Activated T-cell treated with anti-CD3 and anti-CD28 coated beads for 4 hours (primary cell): ENCODE data around the gene PLXNC1.

ENCODE experiments used
- DNase-seq: peaks from one replicate; pipeline ENCODE4 v3.0.0-alpha.2; 2020

PLXNC1 gene

GRCh38 chr12:94183708-94184379, 35.5 kb downstream of the PLXNC1 start:
- no peak for DNase-seq

GRCh38 chr12:94184995-94185719, 36.8 kb downstream of the PLXNC1 start:
- no peak for DNase-seq

GRCh38 chr12:94185801-94186200, 37.4 kb downstream of the PLXNC1 start:
- no peak for DNase-seq

GRCh38 chr12:94186278-94187241, 38.2 kb downstream of the PLXNC1 start:
- no peak for DNase-seq

GRCh38 chr12:94187361-94187760, 39.0 kb downstream of the PLXNC1 start:
- no peak for DNase-seq

- DNase-seq = no peak
Measured at GRCh38 chr12:94190623-94191022, 42.2 kb downstream of the PLXNC1 start.

- no peak for DNase-seq
Measured at GRCh38 chr12:94191023-94191422, 42.6 kb downstream of the PLXNC1 start.

GRCh38 chr12:94191811-94192210, 43.4 kb downstream of the PLXNC1 start:
- DNase-seq = no peak

- no peak for DNase-seq
Measured at GRCh38 chr12:94192506-94192905, 44.1 kb downstream of the PLXNC1 start.

- DNase-seq = no peak
Measured at GRCh38 chr12:94193168-94193567, 44.8 kb downstream of the PLXNC1 start.

GRCh38 chr12:94195483-94195882, 47.1 kb downstream of the PLXNC1 start:
- DNase-seq = no peak

GRCh38 chr12:94198469-94198868, 50.1 kb downstream of the PLXNC1 start:
- no peak for DNase-seq

GRCh38 chr12:94198872-94199271, 50.5 kb downstream of the PLXNC1 start:
- no peak for DNase-seq

- DNase-seq = no peak
Measured at GRCh38 chr12:94200069-94200468, 51.7 kb downstream of the PLXNC1 start.

GRCh38 chr12:94200695-94201094, 52.3 kb downstream of the PLXNC1 start:
- no peak for DNase-seq

GRCh38 chr12:94202245-94203180, 54.1 kb downstream of the PLXNC1 start:
- no peak for DNase-seq

GRCh38 chr12:94203181-94203546, 54.8 kb downstream of the PLXNC1 start:
- no peak for DNase-seq

- DNase-seq = no peak
Measured at GRCh38 chr12:94203796-94204195, 55.4 kb downstream of the PLXNC1 start.

- DNase-seq = no peak
Measured at GRCh38 chr12:94204499-94205247, 56.3 kb downstream of the PLXNC1 start.

- no peak for DNase-seq
Measured at GRCh38 chr12:94205822-94206221, 57.4 kb downstream of the PLXNC1 start.

GRCh38 chr12:94206886-94207285, 58.5 kb downstream of the PLXNC1 start:
- no peak for DNase-seq

- DNase-seq = no peak
Measured at GRCh38 chr12:94207467-94207848, 59.1 kb downstream of the PLXNC1 start.
